GM12878 (cell line): ENCODE results near the gene GMPPA. TPM values are rescaled to one million over a fixed set of nuclear protein-coding genes. Genes with fewer than 3 reads are reported as not detected.
A peak's percentile ranks its signal among the peaks of the same experiment; 100 is the strongest.

Experiments used
- ATF7 ChIP-seq: fragments of 450-650 bp; IDR thresholded peaks from 2 replicates; pipeline ENCODE4 v1.6.1; 2016; ENCODE audit warnings: low read depth, mild to moderate bottlenecking
- BRCA1 ChIP-seq: IDR thresholded peaks from 2 replicates; pipeline ENCODE4 v1.6.1; 2011; ENCODE audit warnings: low read depth, low read length, improper control_type of control experiment
- NRF1 ChIP-seq: conservative IDR thresholded peaks from 2 replicates; pipeline ENCODE4 v1.6.1; 2011; ENCODE audit warnings: mild to moderate bottlenecking, low read depth, low read length, improper control_type of control experiment
- SIN3A ChIP-seq: IDR thresholded peaks from 2 replicates; pipeline ENCODE4 v1.6.1; 2012; ENCODE audit warnings: low read depth, low read length, improper control_type of control experiment
- SMC3 ChIP-seq: IDR thresholded peaks from 2 replicates; pipeline ENCODE4 v1.6.1; 2011; ENCODE audit warnings: low read length, improper control_type of control experiment, borderline replicate concordance
- STAT1 ChIP-seq: fragments of 450-650 bp; conservative IDR thresholded peaks from 2 replicates; pipeline ENCODE4 v1.6.1; 2014; ENCODE audit warnings: antibody characterized with exemption, mild to moderate bottlenecking
- ZNF274 ChIP-seq: IDR thresholded peaks from one replicate; pipeline ENCODE4 v1.8.0; 2011; ENCODE audit not compliant: insufficient read length, insufficient read depth
- polyA plus RNA-seq, 11 experiments: library from polyadenylated mRNA; depleted of rRNA in 4 of 11; unstranded in 6 of 11; stranded (reverse) in 5 of 11; fragments of >200 nt; fragmentation: Nextera tagmentation in 4 of 11; fragmentation: Illumina TruSeq in 1 of 11; extraction: Ambion mirVana in 4 of 11; extraction: Trizol in 1 of 11; gene quantifications; 1 replicate in 1 of 11; 2 replicates in 10 of 11; pipeline versions ENCODE4 v1.2.1 to v1.2.3, GENCODE V29; 2011 to 2016; ENCODE audit warnings: inconsistent platforms in 2 of 11, missing spikeins in 2 of 11, low read depth in 1 of 11
- total RNA-seq, 4 experiments: library from RNA; depleted of rRNA in 3 of 4; stranded (reverse); fragments of >200 nt in 3 of 4; fragmentation: Illumina TruSeq in 1 of 4; extraction: Trizol in 1 of 4; gene quantifications; 2 replicates each; pipeline versions ENCODE4 v1.2.1 to v1.2.3, GENCODE V29; 2013 to 2021
- TF ChIP-seq, protein P1 (sequence below): IDR thresholded peaks from 2 replicates; pipeline ENCODE4 v1.6.1; 2012; ENCODE audit warnings: improper control_type of control experiment, low read depth, low read length; ENCODE audit not compliant: insufficient replicate concordance
- TF ChIP-seq, protein P2 (sequence below), 3 experiments: IDR thresholded peaks in 2 of 3; conservative IDR thresholded peaks in 1 of 3; 2 replicates each; pipeline ENCODE4 v1.5.1; 2011; ENCODE audit warnings: low read depth in 3 of 3, low read length in 3 of 3, mild to moderate bottlenecking in 3 of 3, control low read depth in 2 of 3, moderate library complexity in 2 of 3, inconsistent platforms in 1 of 3, mixed read lengths in 1 of 3; ENCODE audit not compliant: control insufficient read depth in 2 of 3, insufficient read depth in 1 of 3; ENCODE audit errors: extremely low read depth in 1 of 3

GMPPA gene
- total and polyA plus RNA-seq, 10 of the 15 experiments (the other 5 are each of a cell fraction or from before 2014, with no cell fraction given): 1.9 to 83.2 (median 45.0) TPM

GRCh38 chr2:219459460-219460311 lies 39.0 kb upstream of the GMPPA start (continued):
- TF ChIP-seq, protein P1, sequence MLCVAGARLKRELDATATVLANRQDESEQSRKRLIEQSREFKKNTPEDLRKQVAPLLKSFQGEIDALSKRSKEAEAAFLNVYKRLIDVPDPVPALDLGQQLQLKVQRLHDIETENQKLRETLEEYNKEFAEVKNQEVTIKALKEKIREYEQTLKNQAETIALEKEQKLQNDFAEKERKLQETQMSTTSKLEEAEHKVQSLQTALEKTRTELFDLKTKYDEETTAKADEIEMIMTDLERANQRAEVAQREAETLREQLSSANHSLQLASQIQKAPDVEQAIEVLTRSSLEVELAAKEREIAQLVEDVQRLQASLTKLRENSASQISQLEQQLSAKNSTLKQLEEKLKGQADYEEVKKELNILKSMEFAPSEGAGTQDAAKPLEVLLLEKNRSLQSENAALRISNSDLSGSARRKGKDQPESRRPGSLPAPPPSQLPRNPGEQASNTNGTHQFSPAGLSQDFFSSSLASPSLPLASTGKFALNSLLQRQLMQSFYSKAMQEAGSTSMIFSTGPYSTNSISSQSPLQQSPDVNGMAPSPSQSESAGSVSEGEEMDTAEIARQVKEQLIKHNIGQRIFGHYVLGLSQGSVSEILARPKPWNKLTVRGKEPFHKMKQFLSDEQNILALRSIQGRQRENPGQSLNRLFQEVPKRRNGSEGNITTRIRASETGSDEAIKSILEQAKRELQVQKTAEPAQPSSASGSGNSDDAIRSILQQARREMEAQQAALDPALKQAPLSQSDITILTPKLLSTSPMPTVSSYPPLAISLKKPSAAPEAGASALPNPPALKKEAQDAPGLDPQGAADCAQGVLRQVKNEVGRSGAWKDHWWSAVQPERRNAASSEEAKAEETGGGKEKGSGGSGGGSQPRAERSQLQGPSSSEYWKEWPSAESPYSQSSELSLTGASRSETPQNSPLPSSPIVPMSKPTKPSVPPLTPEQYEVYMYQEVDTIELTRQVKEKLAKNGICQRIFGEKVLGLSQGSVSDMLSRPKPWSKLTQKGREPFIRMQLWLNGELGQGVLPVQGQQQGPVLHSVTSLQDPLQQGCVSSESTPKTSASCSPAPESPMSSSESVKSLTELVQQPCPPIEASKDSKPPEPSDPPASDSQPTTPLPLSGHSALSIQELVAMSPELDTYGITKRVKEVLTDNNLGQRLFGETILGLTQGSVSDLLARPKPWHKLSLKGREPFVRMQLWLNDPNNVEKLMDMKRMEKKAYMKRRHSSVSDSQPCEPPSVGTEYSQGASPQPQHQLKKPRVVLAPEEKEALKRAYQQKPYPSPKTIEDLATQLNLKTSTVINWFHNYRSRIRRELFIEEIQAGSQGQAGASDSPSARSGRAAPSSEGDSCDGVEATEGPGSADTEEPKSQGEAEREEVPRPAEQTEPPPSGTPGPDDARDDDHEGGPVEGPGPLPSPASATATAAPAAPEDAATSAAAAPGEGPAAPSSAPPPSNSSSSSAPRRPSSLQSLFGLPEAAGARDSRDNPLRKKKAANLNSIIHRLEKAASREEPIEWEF: no peak
- no peak for TF ChIP-seq ZNF274
- no peak for TF ChIP-seq ATF7
- TF ChIP-seq SIN3A: no peak
- TF ChIP-seq NRF1: no peak
- peak; percentile 73 for TF ChIP-seq SMC3
- TF ChIP-seq, protein P2, sequence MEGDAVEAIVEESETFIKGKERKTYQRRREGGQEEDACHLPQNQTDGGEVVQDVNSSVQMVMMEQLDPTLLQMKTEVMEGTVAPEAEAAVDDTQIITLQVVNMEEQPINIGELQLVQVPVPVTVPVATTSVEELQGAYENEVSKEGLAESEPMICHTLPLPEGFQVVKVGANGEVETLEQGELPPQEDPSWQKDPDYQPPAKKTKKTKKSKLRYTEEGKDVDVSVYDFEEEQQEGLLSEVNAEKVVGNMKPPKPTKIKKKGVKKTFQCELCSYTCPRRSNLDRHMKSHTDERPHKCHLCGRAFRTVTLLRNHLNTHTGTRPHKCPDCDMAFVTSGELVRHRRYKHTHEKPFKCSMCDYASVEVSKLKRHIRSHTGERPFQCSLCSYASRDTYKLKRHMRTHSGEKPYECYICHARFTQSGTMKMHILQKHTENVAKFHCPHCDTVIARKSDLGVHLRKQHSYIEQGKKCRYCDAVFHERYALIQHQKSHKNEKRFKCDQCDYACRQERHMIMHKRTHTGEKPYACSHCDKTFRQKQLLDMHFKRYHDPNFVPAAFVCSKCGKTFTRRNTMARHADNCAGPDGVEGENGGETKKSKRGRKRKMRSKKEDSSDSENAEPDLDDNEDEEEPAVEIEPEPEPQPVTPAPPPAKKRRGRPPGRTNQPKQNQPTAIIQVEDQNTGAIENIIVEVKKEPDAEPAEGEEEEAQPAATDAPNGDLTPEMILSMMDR (IDR thresholded peaks at IDR 0.05 in 2 of 3, conservative IDR thresholded peaks at IDR 0.05 in 1 of 3; ENCODE audit: control insufficient read depth in 2 of 3, extremely low read depth in 1 of 3, insufficient read depth in 1 of 3, low read depth in 3 of 3, low read length in 3 of 3): peak; percentile 82 to 99 (median 86)
- TF ChIP-seq STAT1: no peak
- no peak for TF ChIP-seq BRCA1
